ENCODE data around the gene NSDHL. TPM values are rescaled to one million over a fixed set of nuclear protein-coding genes. Genes with fewer than 3 reads are reported as not detected.

NSDHL gene
- total and polyA plus RNA-seq, 2 of the 4 experiments (the other 2 are of a cell fraction): 22.8 to 26.0 TPM

DNA sequence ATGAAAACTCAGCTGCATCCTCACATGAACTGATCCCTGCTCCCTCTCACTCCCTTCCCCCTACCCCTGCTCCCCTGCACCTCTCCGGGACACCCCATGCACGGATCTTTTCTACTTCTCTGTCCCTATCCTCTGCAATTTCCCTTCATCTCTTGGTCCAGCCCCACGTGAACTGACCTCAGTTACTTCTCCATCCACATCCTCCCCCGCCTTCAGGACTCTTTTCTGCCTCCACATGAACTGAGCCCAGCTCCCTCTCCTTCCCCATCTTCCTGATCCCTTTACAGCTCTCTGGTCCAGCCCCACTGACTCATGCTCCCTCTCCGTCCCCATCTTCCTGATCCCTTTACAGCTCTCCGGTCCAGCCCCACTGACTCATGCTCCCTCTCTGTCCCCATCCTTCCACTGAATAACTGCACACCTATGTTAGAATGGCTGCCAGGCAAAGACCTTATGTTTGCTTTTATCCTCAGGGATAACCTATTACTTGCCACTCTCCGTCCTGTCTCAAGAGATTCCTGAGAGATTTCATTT, 6.0 kb upstream of the NSDHL start:
- in situ Hi-C loops (cut with MboI; ENCODE audit: low sequenced_read_pairs): loop anchor here (25.0 kb wide), 1 partner anchor 1663 kb away; no protein-coding TSS in a partner anchor
- Histone ChIP-seq H3K23ac (ENCODE audit: low read depth, low read length) (no peak overlapping the region), H2AK5ac (ENCODE audit: low read depth, low read length) (no peak overlapping the region), H3K36me3 (ENCODE audit: control insufficient read depth, insufficient read depth, low read length) (no peaks in the 10 kb centered on the region; the same call in 1 of the 2 replicates), H3K9me1 (ENCODE audit: insufficient read depth, low read length) (no peaks in the 10 kb centered on the region; the same call in 1 of the 2 replicates), H4K20me1 (ENCODE audit: insufficient read depth, low read length) (no peaks in the 10 kb centered on the region), H4K91ac (ENCODE audit: insufficient read depth, low read depth, low read length) (no peak overlapping the region), H3K9ac (ENCODE audit: low read depth, low read length) (no peak overlapping the region), H2BK120ac (ENCODE audit: low read depth, low read length) (no peak overlapping the region), H2BK20ac (ENCODE audit: low read depth, low read length) (no peak overlapping the region), H3K14ac (replicated peaks; ENCODE audit: low read depth, low read length) (no peak overlapping the region), H2BK5ac (ENCODE audit: low read depth, low read length, poor library complexity, severe bottlenecking) (no peak overlapping the region), H3K79me1 (ENCODE audit: low read depth in 1 of 2, low read length in 2 of 2) (no peaks in the 10 kb centered on the region; a peak in 1 of 4 replicates), H3K4me1 (ENCODE audit: control insufficient read depth, insufficient read depth, low read length) (peaks cover 3% of the 10 kb centered on the region; the same call in 1 of the 2 replicates), H2AK9ac (replicated peaks; ENCODE audit: low read depth, low read length, poor library complexity) (no peak overlapping the region), H3K56ac (ENCODE audit: extremely low read depth, insufficient read depth, low read length) (no peak overlapping the region), H2BK15ac (ENCODE audit: low read depth, low read length) (no peak overlapping the region), H3K4me2 (ENCODE audit: low read depth, low read length) (no peak overlapping the region), H4K8ac (ENCODE audit: low read depth in 2 of 2, low read length in 2 of 2) (no peak overlapping the region), H3K9me3 (ENCODE audit: control insufficient read depth, insufficient read depth, low read length) (no peaks in the 10 kb centered on the region), H4K5ac (ENCODE audit: low read depth, low read length) (no peak overlapping the region), H3K4ac (ENCODE audit: low read depth, low read length) (no peak overlapping the region), H3K4me3 (ENCODE audit: insufficient read depth, low read depth, low read length) (no peak overlapping the region), H3K27me3 (ENCODE audit: control insufficient read depth, insufficient read depth, low read length) (no peaks in the 10 kb centered on the region), H2AFZ (replicated peaks; ENCODE audit: low read length, poor library complexity) (peak overlapping the region; percentile 71), H3K27ac (ENCODE audit: insufficient read depth, low read length) (no peak overlapping the region), H3K18ac (ENCODE audit: low read depth, low read length) (no peak overlapping the region)
- CTCF ChIA-PET: no interaction called here
- POLR2A ChIA-PET (ENCODE audit: unreplicated experiment): no interaction called here
- no TSS peak for BruUV-seq (replicated peaks)
- TF ChIP-seq, protein P1, sequence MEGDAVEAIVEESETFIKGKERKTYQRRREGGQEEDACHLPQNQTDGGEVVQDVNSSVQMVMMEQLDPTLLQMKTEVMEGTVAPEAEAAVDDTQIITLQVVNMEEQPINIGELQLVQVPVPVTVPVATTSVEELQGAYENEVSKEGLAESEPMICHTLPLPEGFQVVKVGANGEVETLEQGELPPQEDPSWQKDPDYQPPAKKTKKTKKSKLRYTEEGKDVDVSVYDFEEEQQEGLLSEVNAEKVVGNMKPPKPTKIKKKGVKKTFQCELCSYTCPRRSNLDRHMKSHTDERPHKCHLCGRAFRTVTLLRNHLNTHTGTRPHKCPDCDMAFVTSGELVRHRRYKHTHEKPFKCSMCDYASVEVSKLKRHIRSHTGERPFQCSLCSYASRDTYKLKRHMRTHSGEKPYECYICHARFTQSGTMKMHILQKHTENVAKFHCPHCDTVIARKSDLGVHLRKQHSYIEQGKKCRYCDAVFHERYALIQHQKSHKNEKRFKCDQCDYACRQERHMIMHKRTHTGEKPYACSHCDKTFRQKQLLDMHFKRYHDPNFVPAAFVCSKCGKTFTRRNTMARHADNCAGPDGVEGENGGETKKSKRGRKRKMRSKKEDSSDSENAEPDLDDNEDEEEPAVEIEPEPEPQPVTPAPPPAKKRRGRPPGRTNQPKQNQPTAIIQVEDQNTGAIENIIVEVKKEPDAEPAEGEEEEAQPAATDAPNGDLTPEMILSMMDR (conservative IDR thresholded peaks at IDR 0.05; ENCODE audit: low read depth, low read length): no peak
- no peak for TF ChIP-seq RFX5 (IDR thresholded peaks at IDR 0.05; ENCODE audit: low read depth, low read length)
- no peak for TF ChIP-seq CHD1 (IDR thresholded peaks at IDR 0.05; ENCODE audit: low read depth, low read length)
- TF ChIP-seq RAD21 (IDR thresholded peaks at IDR 0.05; ENCODE audit: low read length): no peak
- TF ChIP-seq NFE2L2 (IDR thresholded peaks at IDR 0.05; ENCODE audit: low read depth, low read length): no peak
- TF ChIP-seq MAFK (IDR thresholded peaks at IDR 0.05; ENCODE audit: low read depth, low read length): no peak
- TF ChIP-seq SMC3 (IDR thresholded peaks at IDR 0.05; ENCODE audit: low read depth, low read length): no peak
- no peak for TF ChIP-seq MAZ (IDR thresholded peaks at IDR 0.05; ENCODE audit: borderline replicate concordance, low read depth, low read length)
- TF ChIP-seq ELK1 (IDR thresholded peaks at IDR 0.05; ENCODE audit: borderline replicate concordance, low read depth, low read length): no peak
- no peak for TF ChIP-seq RCOR1 (IDR thresholded peaks at IDR 0.05; ENCODE audit: insufficient replicate concordance, low read length)
- TF ChIP-seq, protein P2, sequence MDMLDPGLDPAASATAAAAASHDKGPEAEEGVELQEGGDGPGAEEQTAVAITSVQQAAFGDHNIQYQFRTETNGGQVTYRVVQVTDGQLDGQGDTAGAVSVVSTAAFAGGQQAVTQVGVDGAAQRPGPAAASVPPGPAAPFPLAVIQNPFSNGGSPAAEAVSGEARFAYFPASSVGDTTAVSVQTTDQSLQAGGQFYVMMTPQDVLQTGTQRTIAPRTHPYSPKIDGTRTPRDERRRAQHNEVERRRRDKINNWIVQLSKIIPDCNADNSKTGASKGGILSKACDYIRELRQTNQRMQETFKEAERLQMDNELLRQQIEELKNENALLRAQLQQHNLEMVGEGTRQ (IDR thresholded peaks at IDR 0.05; ENCODE audit: low read depth, low read length): no peak
- no peak for TF ChIP-seq FOS (IDR thresholded peaks at IDR 0.05; ENCODE audit: low read depth, low read length)
- TF ChIP-seq BHLHE40 (IDR thresholded peaks at IDR 0.05; ENCODE audit: low read depth, low read length): no peak
- no peak for TF ChIP-seq CEBPB (IDR thresholded peaks at IDR 0.05; ENCODE audit: low read depth, low read length)
- TF ChIP-seq MXI1 (IDR thresholded peaks at IDR 0.05; ENCODE audit: borderline replicate concordance, low read depth, low read length): no peak
- no peak for TF ChIP-seq POLR2A (IDR thresholded peaks at IDR 0.05; ENCODE audit: low read depth, low read length)
- dilution Hi-C loops (cut with HindIII; ENCODE audit: low sequenced_read_pairs, unreplicated experiment): no loop called here
- DNase-seq (peak; percentile 41), ATAC-seq (ENCODE audit: low read depth) (peak; percentile 61)
- 44% methylated on average over 5 of the region's 7 CpGs; no CpG with 5 or more reads in 1 of the 2 experiments for WGBS, 2 experiments (ENCODE audit: extremely low coverage in 2 of 2, insufficient read length in 1 of 2)
- intact Hi-C loops (cut with micrococcal nuclease): no loop called here
